ENCODE measurements around the gene ZNF217.
"Not testable (repeated sequence)": the region's sequence is repeated elsewhere in the genome, so short reads cannot be mapped to it uniquely, and the experiment has no call there.

DNA sequence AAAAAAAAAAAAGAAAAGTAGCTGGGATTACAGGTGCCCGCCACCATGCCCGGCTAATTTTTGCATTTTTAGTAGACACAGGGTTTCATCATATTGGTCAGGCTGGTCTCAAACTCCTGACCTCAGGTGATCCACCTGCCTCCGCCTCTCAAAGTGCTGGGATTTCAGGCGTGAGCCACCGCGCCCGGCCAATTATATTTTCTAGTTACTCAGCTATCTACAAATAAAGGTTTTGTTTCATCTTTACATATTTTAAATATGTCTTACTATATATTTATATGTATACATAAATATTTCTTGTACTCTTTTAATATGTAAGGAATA, 31.2 kb upstream of the ZNF217 start:
- TF ChIP-seq, protein P1, sequence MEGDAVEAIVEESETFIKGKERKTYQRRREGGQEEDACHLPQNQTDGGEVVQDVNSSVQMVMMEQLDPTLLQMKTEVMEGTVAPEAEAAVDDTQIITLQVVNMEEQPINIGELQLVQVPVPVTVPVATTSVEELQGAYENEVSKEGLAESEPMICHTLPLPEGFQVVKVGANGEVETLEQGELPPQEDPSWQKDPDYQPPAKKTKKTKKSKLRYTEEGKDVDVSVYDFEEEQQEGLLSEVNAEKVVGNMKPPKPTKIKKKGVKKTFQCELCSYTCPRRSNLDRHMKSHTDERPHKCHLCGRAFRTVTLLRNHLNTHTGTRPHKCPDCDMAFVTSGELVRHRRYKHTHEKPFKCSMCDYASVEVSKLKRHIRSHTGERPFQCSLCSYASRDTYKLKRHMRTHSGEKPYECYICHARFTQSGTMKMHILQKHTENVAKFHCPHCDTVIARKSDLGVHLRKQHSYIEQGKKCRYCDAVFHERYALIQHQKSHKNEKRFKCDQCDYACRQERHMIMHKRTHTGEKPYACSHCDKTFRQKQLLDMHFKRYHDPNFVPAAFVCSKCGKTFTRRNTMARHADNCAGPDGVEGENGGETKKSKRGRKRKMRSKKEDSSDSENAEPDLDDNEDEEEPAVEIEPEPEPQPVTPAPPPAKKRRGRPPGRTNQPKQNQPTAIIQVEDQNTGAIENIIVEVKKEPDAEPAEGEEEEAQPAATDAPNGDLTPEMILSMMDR (IDR thresholded peaks at IDR 0.05): not testable (repeated sequence)
- not testable (repeated sequence) for TF ChIP-seq POLR2A (IDR thresholded peaks at IDR 0.05)

Data from thyroid gland (tissue), 4 donors.